ENCODE results near the gene PHF13. TPM values are rescaled to one million over a fixed set of nuclear protein-coding genes. Genes with fewer than 3 reads are reported as not detected.

The PHF13 gene
- total and polyA plus RNA-seq, 2 experiments from 2014 or later = 11.6 to 21.3 TPM

- no peak overlapping the region for H3K4me2 ChIP-seq (ENCODE audit: unreplicated experiment)
- TF ChIP-seq EZH2phosphoT487 (IDR thresholded peaks at IDR 0.05; ENCODE audit: insufficient read depth, low read depth) (no peak), EZH2 (IDR thresholded peaks at IDR 0.05; ENCODE audit: insufficient read depth, poor library complexity, severe bottlenecking) (no peak)
- no peak overlapping the region for H3K4me3 ChIP-seq
- H3K9ac ChIP-seq = no peak overlapping the region
- H3K79me2 ChIP-seq (ENCODE audit: insufficient read depth) = peaks cover 41% of the 10 kb centered on the region
- peaks cover 4% of the 10 kb centered on the region; the same call in 1 of the 2 replicates for H3K36me3 ChIP-seq (ENCODE audit: low read depth)
- no peaks in the 10 kb centered on the region for H3K9me3 ChIP-seq (ENCODE audit: low read depth)
- in situ Hi-C loops (cut with MboI) = no loop called here
- no peaks in the 10 kb centered on the region for H4K20me1 ChIP-seq (ENCODE audit: insufficient read depth)
- H2AFZ ChIP-seq = no peak overlapping the region
- peaks cover 7% of the 10 kb centered on the region for H3F3A ChIP-seq (ENCODE audit: insufficient read depth)
- no peaks in the 10 kb centered on the region for H3K4me1 ChIP-seq (ENCODE audit: insufficient read depth)
- no peaks in the 10 kb centered on the region for H3K27me3 ChIP-seq (replicated peaks; ENCODE audit: insufficient read depth)
- no peaks in the 10 kb centered on the region for H3K9me2 ChIP-seq (ENCODE audit: insufficient read depth)
- DNase-seq = no peak
- no peak overlapping the region for H3K27ac ChIP-seq
- WGBS, 2 experiments (ENCODE audit: low coverage in 1 of 2, low lambda C conversion rate in 2 of 2, missing lambda C conversion rate in 2 of 2) = 86 to 87% methylated on average over 12 of the region's 12 CpGs
Observed at GRCh38 chr1:6628971-6629479, 15.5 kb downstream of the PHF13 start.

GRCh38 chr1:6630027-6630426 lies 16.5 kb downstream of the PHF13 start:
- Histone ChIP-seq H3K36me3 (ENCODE audit: low read depth) (peaks cover 4% of the 10 kb centered on the region; the same call in 1 of the 2 replicates), H2AFZ (no peak overlapping the region), H3K9me3 (ENCODE audit: low read depth) (no peaks in the 10 kb centered on the region), H3F3A (ENCODE audit: insufficient read depth) (no peaks in the 10 kb centered on the region), H3K4me1 (ENCODE audit: insufficient read depth) (no peaks in the 10 kb centered on the region), H3K4me2 (ENCODE audit: unreplicated experiment) (no peak overlapping the region), H3K27me3 (replicated peaks; ENCODE audit: insufficient read depth) (no peaks in the 10 kb centered on the region), H4K20me1 (ENCODE audit: insufficient read depth) (no peaks in the 10 kb centered on the region), H3K4me3 (no peak overlapping the region), H3K9ac (no peak overlapping the region), H3K9me2 (ENCODE audit: insufficient read depth) (no peaks in the 10 kb centered on the region), H3K79me2 (ENCODE audit: insufficient read depth) (peaks cover 36% of the 10 kb centered on the region), H3K27ac (no peak overlapping the region)
- no peak for TF ChIP-seq EZH2phosphoT487 (IDR thresholded peaks at IDR 0.05; ENCODE audit: insufficient read depth, low read depth)
- WGBS, 2 experiments (ENCODE audit: low coverage in 1 of 2, low lambda C conversion rate in 2 of 2, missing lambda C conversion rate in 2 of 2) = 95 to 96% methylated on average over 8 of the region's 8 CpGs
- DNase-seq = no peak
- in situ Hi-C loops (cut with MboI) = no loop called here

- in situ Hi-C loops (cut with MboI) = no loop called here
- DNase-seq = no peak
- peaks cover 4% of the 10 kb centered on the region; the same call in 1 of the 2 replicates for H3K36me3 ChIP-seq (ENCODE audit: low read depth)
Observed at GRCh38 chr1:6631058-6631457, 17.5 kb downstream of the PHF13 start.

DNA sequence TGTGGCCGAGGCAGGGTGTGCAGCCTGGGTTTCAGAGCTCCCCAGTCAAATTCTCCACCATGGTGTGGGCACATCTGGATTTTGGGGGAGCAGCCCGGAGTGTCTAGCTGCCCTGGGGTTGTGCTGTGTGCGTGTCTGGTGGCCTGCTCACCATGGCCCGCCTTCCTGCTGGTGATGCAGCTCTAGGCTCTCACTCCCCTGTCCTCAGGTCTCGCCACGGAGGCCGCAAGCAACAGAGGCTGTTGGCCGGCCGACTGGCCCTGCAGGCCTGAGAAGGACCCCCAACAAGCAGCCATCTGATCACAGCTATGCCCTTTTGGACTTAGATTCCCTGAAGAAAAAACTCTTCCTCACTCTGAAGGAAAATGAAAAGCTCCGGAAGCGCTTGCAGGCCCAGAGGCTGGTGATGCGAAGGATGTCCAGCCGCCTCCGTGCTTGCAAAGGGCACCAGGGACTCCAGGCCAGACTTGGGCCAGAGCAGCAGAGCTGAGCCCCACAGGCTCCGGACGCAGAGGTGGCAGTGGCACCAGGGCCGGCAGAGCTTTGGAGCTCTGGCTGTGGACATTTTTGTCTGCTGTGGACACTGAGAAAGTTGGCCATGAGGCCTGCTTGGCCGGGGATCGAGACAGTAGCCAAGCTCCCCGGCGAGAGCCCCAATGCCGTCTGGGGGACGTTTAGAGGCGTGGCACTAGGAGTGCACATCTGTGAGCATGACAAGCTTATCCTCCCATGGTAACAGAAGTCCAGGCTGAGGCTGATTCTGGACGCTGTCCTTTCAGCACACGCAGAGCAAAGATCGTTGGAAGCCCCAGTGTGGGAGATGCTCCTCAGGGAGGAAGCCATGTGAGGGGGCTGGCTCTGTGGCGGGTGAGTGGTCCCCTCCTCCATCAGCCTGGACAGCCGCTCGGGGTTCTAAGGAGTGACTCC lies 19.3 kb downstream of the PHF13 start:
- WGBS, 2 experiments (ENCODE audit: low coverage in 1 of 2, low lambda C conversion rate in 2 of 2, missing lambda C conversion rate in 2 of 2) = 85 to 86% methylated on average over 30 of the region's 30 CpGs
- Histone ChIP-seq H3K79me2 (ENCODE audit: insufficient read depth) (peaks cover 13% of the 10 kb centered on the region), H3K36me3 (ENCODE audit: low read depth) (peaks cover 4% of the 10 kb centered on the region; the same call in 1 of the 2 replicates), H3K27me3 (replicated peaks; ENCODE audit: insufficient read depth) (no peaks in the 10 kb centered on the region), H3K9me2 (ENCODE audit: insufficient read depth) (no peaks in the 10 kb centered on the region), H3K9me3 (ENCODE audit: low read depth) (no peaks in the 10 kb centered on the region), H3K9ac (no peak overlapping the region), H3K4me2 (ENCODE audit: unreplicated experiment) (no peak overlapping the region), H3F3A (ENCODE audit: insufficient read depth) (no peaks in the 10 kb centered on the region), H4K20me1 (ENCODE audit: insufficient read depth) (no peaks in the 10 kb centered on the region), H3K4me1 (ENCODE audit: insufficient read depth) (0 out of 2 replicates have a peak, but pooled peaks cover under 1% of the 10 kb centered on the region), H3K4me3 (no peak overlapping the region), H3K27ac (no peak overlapping the region), H2AFZ (no peak overlapping the region)
- in situ Hi-C loops (cut with MboI) = no loop called here
- no peak for DNase-seq
- TF ChIP-seq EZH2 (IDR thresholded peaks at IDR 0.05; ENCODE audit: insufficient read depth, poor library complexity, severe bottlenecking) (no peak), EZH2phosphoT487 (IDR thresholded peaks at IDR 0.05; ENCODE audit: insufficient read depth, low read depth) (no peak)

More at GRCh38 chr1:6631058-6631457, 17.5 kb downstream of the PHF13 start:
- H2AFZ ChIP-seq = no peak overlapping the region
- no peaks in the 10 kb centered on the region for H3K4me1 ChIP-seq (ENCODE audit: insufficient read depth)
- 98 to 100% methylated on average over 8 of the region's 8 CpGs for WGBS, 2 experiments (ENCODE audit: low coverage in 1 of 2, low lambda C conversion rate in 2 of 2, missing lambda C conversion rate in 2 of 2)
- H3K27ac ChIP-seq = no peak overlapping the region
- H3K9me3 ChIP-seq (ENCODE audit: low read depth) = no peaks in the 10 kb centered on the region
- no peak overlapping the region for H3K4me2 ChIP-seq (ENCODE audit: unreplicated experiment)
- no peaks in the 10 kb centered on the region for H3K27me3 ChIP-seq (replicated peaks; ENCODE audit: insufficient read depth)
- no peaks in the 10 kb centered on the region for H3K9me2 ChIP-seq (ENCODE audit: insufficient read depth)
- TF ChIP-seq EZH2phosphoT487 (IDR thresholded peaks at IDR 0.05; ENCODE audit: insufficient read depth, low read depth) = no peak
- TF ChIP-seq EZH2 (IDR thresholded peaks at IDR 0.05; ENCODE audit: insufficient read depth, poor library complexity, severe bottlenecking) = no peak
- H3K9ac ChIP-seq = no peak overlapping the region
- no peaks in the 10 kb centered on the region for H3F3A ChIP-seq (ENCODE audit: insufficient read depth)
- peaks cover 31% of the 10 kb centered on the region for H3K79me2 ChIP-seq (ENCODE audit: insufficient read depth)
- no peaks in the 10 kb centered on the region for H4K20me1 ChIP-seq (ENCODE audit: insufficient read depth)
- H3K4me3 ChIP-seq = no peak overlapping the region
